Body of pancreas (tissue), 4 donors: ENCODE measurements around the gene NUP62.

Source experiments
- CTCF ChIP-seq, 7 experiments: fragments of 450-650 bp in 4 of 7; fragments of 200-600 bp in 3 of 7; sonication (generic) in 3 of 7; IDR thresholded peaks; one replicate each; pipeline ENCODE4 v1.5.1; 2016 to 2019; ENCODE audit warnings: antibody characterized with exemption in 7 of 7
- POLR2A ChIP-seq, 3 donors: fragments of 450-650 bp; IDR thresholded peaks; one replicate each; pipeline ENCODE4 v1.6.1; 2016; ENCODE audit warnings: antibody characterized with exemption in 3 of 3, mild to moderate bottlenecking in 2 of 3

GRCh38 chr19:49976496-49976895 lies 47.2 kb upstream of the NUP62 start:
- TF ChIP-seq POLR2A (IDR thresholded peaks at IDR 0.05) (no peak), CTCF (IDR thresholded peaks at IDR 0.05) (no peak)
